ENCODE data around the gene HSD17B11.
A peak's percentile ranks its signal among the peaks of the same experiment; 100 is the strongest.
"Not testable (repeated sequence)": the region's sequence is repeated elsewhere in the genome, so short reads cannot be mapped to it uniquely, and the experiment has no call there.

The HSD17B11 gene

DNA sequence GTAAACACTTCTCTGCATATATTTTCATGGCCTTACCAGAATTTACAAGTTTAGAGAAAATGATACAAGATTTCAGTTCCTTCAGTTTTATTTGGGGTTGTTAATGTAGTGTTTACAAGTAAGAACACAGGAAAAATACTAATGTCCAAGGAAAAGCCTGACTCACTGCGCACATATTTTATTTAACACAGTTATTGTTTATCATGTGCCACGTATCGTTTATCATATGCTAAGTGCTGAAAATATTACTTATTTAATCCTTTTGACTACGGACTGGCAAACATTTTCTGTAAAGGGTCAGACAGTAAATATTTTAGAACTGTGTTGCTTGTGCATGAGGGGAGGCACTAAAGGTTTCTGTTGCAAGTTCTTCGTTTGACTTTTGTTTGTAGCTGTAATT, 69.1 kb downstream of the HSD17B11 start:
- H3K9ac ChIP-seq (ENCODE audit: low read length): no peak overlapping the region
- no peaks in the 10 kb centered on the region for H3K4me1 ChIP-seq (ENCODE audit: control insufficient read depth in 1 of 2, insufficient read depth in 2 of 2, low read length in 2 of 2)
- H3K79me2 ChIP-seq (ENCODE audit: control insufficient read depth, insufficient read depth, low read length, poor library complexity): no peaks in the 10 kb centered on the region
- H3K14ac ChIP-seq (ENCODE audit: low read length): no peak overlapping the region
- H4K8ac ChIP-seq (ENCODE audit: low read depth, low read length): no peak overlapping the region
- no peak overlapping the region for H2BK12ac ChIP-seq (ENCODE audit: low read length)
- no peak overlapping the region for H2AK5ac ChIP-seq (ENCODE audit: low read length)
- no peaks in the 10 kb centered on the region for H3K27me3 ChIP-seq (ENCODE audit: insufficient read depth, low read length)
- no peaks in the 10 kb centered on the region for H3K36me3 ChIP-seq (ENCODE audit: control insufficient read depth in 1 of 2, insufficient read depth in 2 of 2, low read length in 2 of 2)
- H2AFZ ChIP-seq (ENCODE audit: insufficient read depth, low read length, poor library complexity): no peak overlapping the region
- no peak for DNase-seq
- H3K18ac ChIP-seq (ENCODE audit: low read length): no peak overlapping the region
- WGBS (ENCODE audit: extremely low coverage, insufficient coverage, insufficient read length): no CpG with 5 or more reads among the region's 5 CpGs
- no peak overlapping the region for H4K12ac ChIP-seq (ENCODE audit: low read depth, low read length)
- H3K4me2 ChIP-seq (ENCODE audit: low read length): no peak overlapping the region
- H2BK5ac ChIP-seq (ENCODE audit: low read depth, low read length, poor library complexity): no peak overlapping the region
- H3K4ac ChIP-seq (ENCODE audit: low read depth, low read length): no peak overlapping the region
- H3K23ac ChIP-seq (ENCODE audit: low read length): no peak overlapping the region
- no peak overlapping the region for H3K4me3 ChIP-seq (ENCODE audit: low read depth, low read length)
- no peak overlapping the region for H3K27ac ChIP-seq (ENCODE audit: low read depth, low read length)
- H2BK120ac ChIP-seq (ENCODE audit: insufficient read depth, low read length, poor library complexity): no peak overlapping the region
- no peak overlapping the region for H4K91ac ChIP-seq (ENCODE audit: low read depth, low read length)
- H3K79me1 ChIP-seq (ENCODE audit: low read length): no peaks in the 10 kb centered on the region
- no peaks in the 10 kb centered on the region for H3K9me3 ChIP-seq (ENCODE audit: insufficient read depth, low read depth, low read length)

DNA sequence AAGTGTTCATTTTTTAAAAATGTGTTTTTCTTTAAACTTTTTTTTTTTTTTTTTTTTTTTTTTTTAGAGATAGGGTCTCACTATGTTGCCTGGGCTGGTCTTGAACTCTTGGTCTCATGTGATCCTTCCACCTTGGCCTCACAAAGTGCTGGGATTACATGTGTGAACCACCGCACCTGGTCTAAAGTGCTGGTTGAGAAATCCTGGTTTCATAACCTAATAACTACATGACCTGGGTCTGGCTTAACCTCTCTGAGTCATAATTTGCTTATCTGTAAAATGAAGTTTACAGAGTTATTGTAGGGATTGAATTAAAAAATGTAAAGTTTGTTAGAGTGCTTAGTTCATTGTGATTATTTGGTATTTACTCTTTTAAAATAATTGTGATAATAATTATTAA, 73.5 kb downstream of the HSD17B11 start:
- H3K23ac ChIP-seq (ENCODE audit: low read length): no peak overlapping the region

DNA sequence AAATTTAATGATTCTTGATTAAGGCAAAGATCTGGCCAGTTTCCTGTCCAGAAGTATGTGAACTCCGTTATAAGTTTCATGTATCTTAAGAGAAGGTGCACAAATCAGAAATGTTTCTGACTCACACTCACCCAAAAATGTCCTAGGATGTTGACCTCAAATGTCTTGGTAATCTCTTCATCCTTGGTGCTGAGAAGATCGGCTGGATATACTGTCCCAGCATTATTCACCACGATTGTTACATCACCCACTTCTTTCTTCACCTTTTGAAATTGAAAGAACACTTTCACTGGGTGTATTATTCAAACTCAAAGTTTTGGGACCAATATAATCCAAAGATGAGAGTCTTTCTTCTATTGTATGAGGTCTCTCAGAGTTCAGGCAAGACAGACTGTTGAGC, 74.0 kb downstream of the HSD17B11 start:
- H3K36me3 ChIP-seq (ENCODE audit: control insufficient read depth in 1 of 2, insufficient read depth in 2 of 2, low read length in 2 of 2): no peaks in the 10 kb centered on the region
- no peak overlapping the region for H4K91ac ChIP-seq (ENCODE audit: low read depth, low read length)
- no peaks in the 10 kb centered on the region for H3K9me3 ChIP-seq (ENCODE audit: insufficient read depth, low read depth, low read length)
- H3K79me2 ChIP-seq (ENCODE audit: control insufficient read depth, insufficient read depth, low read length, poor library complexity): no peaks in the 10 kb centered on the region
- no peak overlapping the region for H3K9ac ChIP-seq (ENCODE audit: low read length)
- no peaks in the 10 kb centered on the region for H3K79me1 ChIP-seq (ENCODE audit: low read length)
- H3K27me3 ChIP-seq (ENCODE audit: insufficient read depth, low read length): no peaks in the 10 kb centered on the region
- DNase-seq: no peak
- no peaks in the 10 kb centered on the region for H3K4me1 ChIP-seq (ENCODE audit: control insufficient read depth in 1 of 2, insufficient read depth in 2 of 2, low read length in 2 of 2)
- no peak overlapping the region for H3K4me2 ChIP-seq (ENCODE audit: low read length)
- no peak overlapping the region for H2BK5ac ChIP-seq (ENCODE audit: low read depth, low read length, poor library complexity)
- no peak overlapping the region for H2BK12ac ChIP-seq (ENCODE audit: low read length)
- H3K27ac ChIP-seq (ENCODE audit: low read depth, low read length): no peak overlapping the region
- H2AFZ ChIP-seq (ENCODE audit: insufficient read depth, low read length, poor library complexity): no peak overlapping the region
- no peak overlapping the region for H2AK5ac ChIP-seq (ENCODE audit: low read length)
- H4K8ac ChIP-seq (ENCODE audit: low read depth, low read length): no peak overlapping the region
- H2BK120ac ChIP-seq (ENCODE audit: insufficient read depth, low read length, poor library complexity): no peak overlapping the region
- no peak overlapping the region for H3K23ac ChIP-seq (ENCODE audit: low read length)
- H4K12ac ChIP-seq (ENCODE audit: low read depth, low read length): no peak overlapping the region
- no peak overlapping the region for H3K4me3 ChIP-seq (ENCODE audit: low read depth, low read length)
- H3K14ac ChIP-seq (ENCODE audit: low read length): no peak overlapping the region
- H3K4ac ChIP-seq (ENCODE audit: low read depth, low read length): no peak overlapping the region
- H3K18ac ChIP-seq (ENCODE audit: low read length): no peak overlapping the region
- WGBS (ENCODE audit: extremely low coverage, insufficient coverage, insufficient read length): no CpG with 5 or more reads among the region's 3 CpGs

More for the DNA sequence above, 73.5 kb downstream of the HSD17B11 start:
- Histone ChIP-seq H2BK120ac (ENCODE audit: insufficient read depth, low read length, poor library complexity) (no peak overlapping the region), H3K27ac (ENCODE audit: low read depth, low read length) (no peak overlapping the region), H3K79me1 (ENCODE audit: low read length) (no peaks in the 10 kb centered on the region), H3K4me3 (ENCODE audit: low read depth, low read length) (no peak overlapping the region), H2BK12ac (ENCODE audit: low read length) (no peak overlapping the region), H3K9me3 (ENCODE audit: insufficient read depth, low read depth, low read length) (no peaks in the 10 kb centered on the region), H3K27me3 (ENCODE audit: insufficient read depth, low read length) (no peaks in the 10 kb centered on the region), H3K79me2 (ENCODE audit: control insufficient read depth, insufficient read depth, low read length, poor library complexity) (no peaks in the 10 kb centered on the region), H3K9ac (ENCODE audit: low read length) (no peak overlapping the region), H3K4ac (ENCODE audit: low read depth, low read length) (no peak overlapping the region), H2AK5ac (ENCODE audit: low read length) (no peak overlapping the region), H3K18ac (ENCODE audit: low read length) (no peak overlapping the region), H4K12ac (ENCODE audit: low read depth, low read length) (no peak overlapping the region), H3K36me3 (ENCODE audit: control insufficient read depth in 1 of 2, insufficient read depth in 2 of 2, low read length in 2 of 2) (no peaks in the 10 kb centered on the region), H2AFZ (ENCODE audit: insufficient read depth, low read length, poor library complexity) (no peak overlapping the region), H3K14ac (ENCODE audit: low read length) (no peak overlapping the region), H3K4me1 (ENCODE audit: control insufficient read depth in 1 of 2, insufficient read depth in 2 of 2, low read length in 2 of 2) (no peaks in the 10 kb centered on the region), H3K4me2 (ENCODE audit: low read length) (no peak overlapping the region), H2BK5ac (ENCODE audit: low read depth, low read length, poor library complexity) (no peak overlapping the region), H4K91ac (ENCODE audit: low read depth, low read length) (no peak overlapping the region), H4K8ac (ENCODE audit: low read depth, low read length) (no peak overlapping the region)
- DNase-seq: peak; percentile 30 to 84
- WGBS (ENCODE audit: extremely low coverage, insufficient coverage, insufficient read length): no CpG with 5 or more reads among the region's 1 CpG

DNA sequence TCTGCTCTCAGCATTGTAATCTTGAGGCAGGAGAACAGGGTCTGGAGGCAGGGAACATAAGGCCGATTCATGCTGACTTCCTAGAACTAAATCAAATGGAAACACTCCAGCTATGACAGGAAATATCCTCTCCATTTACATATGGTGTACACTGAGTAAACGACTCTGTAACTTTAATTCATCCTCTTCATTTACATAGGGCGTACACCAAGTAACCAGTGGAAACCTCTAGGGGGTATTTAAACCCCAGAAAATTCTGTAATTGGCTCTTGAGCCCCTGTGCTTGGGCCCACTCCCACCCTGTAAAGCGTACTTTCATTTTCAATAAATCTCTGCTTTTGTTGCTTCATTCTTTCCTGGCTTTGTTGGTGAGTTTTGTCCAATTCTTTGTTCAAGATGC, 76.0 kb downstream of the HSD17B11 start:
- not testable (repeated sequence) for H3K23ac ChIP-seq (ENCODE audit: low read length); H2AFZ ChIP-seq (ENCODE audit: insufficient read depth, low read length, poor library complexity)

More for the DNA sequence above, 76.0 kb downstream of the HSD17B11 start:
- H2BK5ac ChIP-seq (ENCODE audit: low read depth, low read length, poor library complexity); H3K14ac ChIP-seq (ENCODE audit: low read length); H3K9me3 ChIP-seq (ENCODE audit: insufficient read depth, low read depth, low read length); H4K91ac ChIP-seq (ENCODE audit: low read depth, low read length); H2BK120ac ChIP-seq (ENCODE audit: insufficient read depth, low read length, poor library complexity); H3K4me3 ChIP-seq (ENCODE audit: low read depth, low read length); H3K18ac ChIP-seq (ENCODE audit: low read length); H3K79me1 ChIP-seq (ENCODE audit: low read length); H3K9ac ChIP-seq (ENCODE audit: low read length); H3K4me1 ChIP-seq (ENCODE audit: control insufficient read depth in 1 of 2, insufficient read depth in 2 of 2, low read length in 2 of 2); H4K8ac ChIP-seq (ENCODE audit: low read depth, low read length); H3K4ac ChIP-seq (ENCODE audit: low read depth, low read length); H2AK5ac ChIP-seq (ENCODE audit: low read length); H3K36me3 ChIP-seq (ENCODE audit: control insufficient read depth in 1 of 2, insufficient read depth in 2 of 2, low read length in 2 of 2); H3K27ac ChIP-seq (ENCODE audit: low read depth, low read length); H3K27me3 ChIP-seq (ENCODE audit: insufficient read depth, low read length); H4K12ac ChIP-seq (ENCODE audit: low read depth, low read length); H3K4me2 ChIP-seq (ENCODE audit: low read length); DNase-seq; H2BK12ac ChIP-seq (ENCODE audit: low read length); H3K79me2 ChIP-seq (ENCODE audit: control insufficient read depth, insufficient read depth, low read length, poor library complexity): not testable (repeated sequence)
- no CpG with 5 or more reads among the region's 4 CpGs for WGBS (ENCODE audit: extremely low coverage, insufficient coverage, insufficient read length)

Data from trophoblast cell (in vitro differentiated cells and primary cell).